ENCODE measurements around the gene BOK. TPM values are rescaled to one million over a fixed set of nuclear protein-coding genes. Genes with fewer than 3 reads are reported as not detected.
"Not testable (repeated sequence)": the region's sequence is repeated elsewhere in the genome, so short reads cannot be mapped to it uniquely, and the experiment has no call there.

Gene BOK
- total and polyA plus RNA-seq, 2 donors: 2.5 to 5.1 TPM

- Histone ChIP-seq H3K27me3 (ENCODE audit: control insufficient read depth in 2 of 2, insufficient read depth in 1 of 2, low read length in 1 of 2) (no peaks in the 10 kb centered on the region), H3K9me3 (ENCODE audit: control insufficient read depth in 2 of 2, insufficient read depth in 1 of 2, low read length in 1 of 2) (peaks cover 1 to 6% of the 10 kb centered on the region in 2 donors), H3K4me1 (ENCODE audit: control insufficient read depth in 2 of 2, insufficient read depth in 2 of 2, low read length in 2 of 2) (no peaks in the 10 kb centered on the region), H3K27ac (ENCODE audit: low read depth in 1 of 2, low read length in 1 of 2) (no peak overlapping the region), H3K4me3 (ENCODE audit: low read length in 2 of 2) (no peak overlapping the region), H3K36me3 (ENCODE audit: control insufficient read depth in 2 of 2, insufficient read depth in 2 of 2, low read length in 1 of 2) (no peaks in the 10 kb centered on the region)
- DNase-seq (ENCODE audit: low read depth in 6 of 9, low spot score in 9 of 9): no peak
- 98% methylated on average over 8 of the region's 8 CpGs for WGBS
Measured at GRCh38 chr2:241567776-241568175, 9.2 kb downstream of the BOK start.

- Histone ChIP-seq H3K4me3 (ENCODE audit: low read length in 2 of 2) (no peak overlapping the region), H3K4me1 (ENCODE audit: control insufficient read depth in 2 of 2, insufficient read depth in 2 of 2, low read length in 2 of 2) (no peaks in the 10 kb centered on the region), H3K9me3 (ENCODE audit: control insufficient read depth in 2 of 2, insufficient read depth in 1 of 2, low read length in 1 of 2) (peaks cover 0 to 6% of the 10 kb centered on the region in 2 donors), H3K27me3 (ENCODE audit: control insufficient read depth in 2 of 2, insufficient read depth in 1 of 2, low read length in 1 of 2) (no peaks in the 10 kb centered on the region), H3K27ac (ENCODE audit: low read depth in 1 of 2, low read length in 1 of 2) (no peak overlapping the region), H3K36me3 (ENCODE audit: control insufficient read depth in 2 of 2, insufficient read depth in 2 of 2, low read length in 1 of 2) (no peaks in the 10 kb centered on the region)
- 96% methylated on average over 4 of the region's 4 CpGs for WGBS
- no peak for DNase-seq (ENCODE audit: low read depth in 6 of 9, low spot score in 9 of 9)
Measured at GRCh38 chr2:241568726-241569125, 10.2 kb downstream of the BOK start.

GRCh38 chr2:241569831-241570281 lies 11.3 kb downstream of the BOK start:
- H3K27ac ChIP-seq (ENCODE audit: low read depth in 1 of 2, low read length in 1 of 2): no peak overlapping the region
- H3K4me1 ChIP-seq (ENCODE audit: control insufficient read depth in 2 of 2, insufficient read depth in 2 of 2, low read length in 2 of 2): no peaks in the 10 kb centered on the region
- no peaks in the 10 kb centered on the region for H3K27me3 ChIP-seq (ENCODE audit: control insufficient read depth in 2 of 2, insufficient read depth in 1 of 2, low read length in 1 of 2)
- no peak overlapping the region for H3K4me3 ChIP-seq (ENCODE audit: low read length in 2 of 2)
- peaks cover 0 to 6% of the 10 kb centered on the region in 2 donors for H3K9me3 ChIP-seq (ENCODE audit: control insufficient read depth in 2 of 2, insufficient read depth in 1 of 2, low read length in 1 of 2)
- WGBS: 97% methylated on average over 23 of the region's 23 CpGs
- DNase-seq (ENCODE audit: low read depth in 6 of 9, low spot score in 9 of 9): no peak
- no peaks in the 10 kb centered on the region for H3K36me3 ChIP-seq (ENCODE audit: control insufficient read depth in 2 of 2, insufficient read depth in 2 of 2, low read length in 1 of 2)

GRCh38 chr2:241570961-241571581 lies 12.5 kb downstream of the BOK start:
- no peak for DNase-seq (ENCODE audit: low read depth in 6 of 9, low spot score in 9 of 9)
- Histone ChIP-seq H3K27ac (ENCODE audit: low read depth in 1 of 2, low read length in 1 of 2) (no peak overlapping the region), H3K27me3 (ENCODE audit: control insufficient read depth in 2 of 2, insufficient read depth in 1 of 2, low read length in 1 of 2) (no peaks in the 10 kb centered on the region), H3K36me3 (ENCODE audit: control insufficient read depth in 2 of 2, insufficient read depth in 2 of 2, low read length in 1 of 2) (peaks cover 0 to 5% of the 10 kb centered on the region in 2 donors), H3K4me3 (ENCODE audit: low read length in 2 of 2) (no peak overlapping the region), H3K9me3 (ENCODE audit: control insufficient read depth in 2 of 2, insufficient read depth in 1 of 2, low read length in 1 of 2) (peaks cover 0 to 6% of the 10 kb centered on the region in 2 donors), H3K4me1 (ENCODE audit: control insufficient read depth in 2 of 2, insufficient read depth in 2 of 2, low read length in 2 of 2) (no peaks in the 10 kb centered on the region)
- WGBS: 79% methylated on average over 23 of the region's 23 CpGs

GRCh38 chr2:241571821-241572620 lies 13.5 kb downstream of the BOK start:
- no peak overlapping the region for H3K4me3 ChIP-seq (ENCODE audit: low read length in 2 of 2)
- no peaks in the 10 kb centered on the region for H3K4me1 ChIP-seq (ENCODE audit: control insufficient read depth in 2 of 2, insufficient read depth in 2 of 2, low read length in 2 of 2)
- no peak for DNase-seq (ENCODE audit: low read depth in 6 of 9, low spot score in 9 of 9)
- no peaks in the 10 kb centered on the region for H3K27me3 ChIP-seq (ENCODE audit: control insufficient read depth in 2 of 2, insufficient read depth in 1 of 2, low read length in 1 of 2)
- H3K27ac ChIP-seq (ENCODE audit: low read depth in 1 of 2, low read length in 1 of 2): no peak overlapping the region
- peaks cover 0 to 5% of the 10 kb centered on the region in 2 donors for H3K36me3 ChIP-seq (ENCODE audit: control insufficient read depth in 2 of 2, insufficient read depth in 2 of 2, low read length in 1 of 2)
- 98% methylated on average over 27 of the region's 27 CpGs for WGBS
- H3K9me3 ChIP-seq (ENCODE audit: control insufficient read depth in 2 of 2, insufficient read depth in 1 of 2, low read length in 1 of 2): peaks cover 0 to 6% of the 10 kb centered on the region in 2 donors

GRCh38 chr2:241572915-241573651 lies 14.5 kb downstream of the BOK start:
- not testable (repeated sequence) for H3K4me1 ChIP-seq (ENCODE audit: control insufficient read depth in 2 of 2, insufficient read depth in 2 of 2, low read length in 2 of 2); H3K4me3 ChIP-seq (ENCODE audit: low read length in 2 of 2); H3K27ac ChIP-seq (ENCODE audit: low read depth in 1 of 2, low read length in 1 of 2); DNase-seq (ENCODE audit: low read depth in 6 of 9, low spot score in 9 of 9); H3K27me3 ChIP-seq (ENCODE audit: control insufficient read depth in 2 of 2, insufficient read depth in 1 of 2, low read length in 1 of 2); H3K9me3 ChIP-seq (ENCODE audit: control insufficient read depth in 2 of 2, insufficient read depth in 1 of 2, low read length in 1 of 2); H3K36me3 ChIP-seq (ENCODE audit: control insufficient read depth in 2 of 2, insufficient read depth in 2 of 2, low read length in 1 of 2)
- WGBS: 98% methylated on average over 20 of the region's 20 CpGs

GRCh38 chr2:241573741-241574140 lies 15.2 kb downstream of the BOK start:
- Histone ChIP-seq H3K9me3 (ENCODE audit: control insufficient read depth in 2 of 2, insufficient read depth in 1 of 2, low read length in 1 of 2) (peaks cover 0 to 6% of the 10 kb centered on the region in 2 donors), H3K36me3 (ENCODE audit: control insufficient read depth in 2 of 2, insufficient read depth in 2 of 2, low read length in 1 of 2) (peaks cover 0 to 5% of the 10 kb centered on the region in 2 donors), H3K27me3 (ENCODE audit: control insufficient read depth in 2 of 2, insufficient read depth in 1 of 2, low read length in 1 of 2) (no peaks in the 10 kb centered on the region), H3K4me1 (ENCODE audit: control insufficient read depth in 2 of 2, insufficient read depth in 2 of 2, low read length in 2 of 2) (no peaks in the 10 kb centered on the region), H3K4me3 (ENCODE audit: low read length in 2 of 2) (no peak overlapping the region), H3K27ac (ENCODE audit: low read depth in 1 of 2, low read length in 1 of 2) (no peak overlapping the region)
- WGBS: 97% methylated on average over 12 of the region's 12 CpGs
- no peak for DNase-seq (ENCODE audit: low read depth in 6 of 9, low spot score in 9 of 9)

- no peak for DNase-seq (ENCODE audit: low read depth in 6 of 9, low spot score in 9 of 9)
- peaks cover 0 to 6% of the 10 kb centered on the region in 2 donors for H3K9me3 ChIP-seq (ENCODE audit: control insufficient read depth in 2 of 2, insufficient read depth in 1 of 2, low read length in 1 of 2)
- H3K36me3 ChIP-seq (ENCODE audit: control insufficient read depth in 2 of 2, insufficient read depth in 2 of 2, low read length in 1 of 2): peaks cover 0 to 5% of the 10 kb centered on the region in 2 donors
- WGBS: 95% methylated on average over 7 of the region's 7 CpGs
- H3K27ac ChIP-seq (ENCODE audit: low read depth in 1 of 2, low read length in 1 of 2): no peak overlapping the region
- no peaks in the 10 kb centered on the region for H3K4me1 ChIP-seq (ENCODE audit: control insufficient read depth in 2 of 2, insufficient read depth in 2 of 2, low read length in 2 of 2)
- no peak overlapping the region for H3K4me3 ChIP-seq (ENCODE audit: low read length in 2 of 2)
- H3K27me3 ChIP-seq (ENCODE audit: control insufficient read depth in 2 of 2, insufficient read depth in 1 of 2, low read length in 1 of 2): no peaks in the 10 kb centered on the region
Measured at GRCh38 chr2:241574911-241575623, 16.5 kb downstream of the BOK start.
